Activated B cell treated with CpG ODN at 0.5 μM for 24 hours (primary cell): ENCODE measurements around the gene HESX1. TPM values are rescaled to one million over a fixed set of nuclear protein-coding genes. Genes with fewer than 3 reads are reported as not detected.

Experiments
- ATAC-seq: fragments of 200-7000 bp; cut with Tn5 transposase; one replicate; pipeline ENCODE4 v1.10.0; 2021; ENCODE audit warnings: low read depth, mild to moderate bottlenecking, moderate library complexity
- CTCF ChIA-PET: fragments of 350-600 bp; sonication (Branson Sonifier 250); formaldehyde crosslinking; loops from one replicate; lab custom pipeline; 2021; ENCODE audit warnings: antibody characterized with exemption; lab: Charles Lee
- POLR2A ChIA-PET: fragments of 350-600 bp; sonication (Branson Sonifier 250); formaldehyde crosslinking; loops from one replicate; lab custom pipeline; 2021; ENCODE audit warnings: antibody characterized with exemption; lab: Charles Lee
- DNase-seq: peaks from one replicate; pipeline ENCODE4 v3.0.0; 2022
- H3K27ac Mint-ChIP-seq: one replicate; pipeline ENCODE4 v1.8.0; 2020; ENCODE audit warnings: mixed read lengths
- H3K27me3 Mint-ChIP-seq: one replicate; pipeline ENCODE4 v1.8.0; 2021; ENCODE audit warnings: mixed read lengths
- H3K36me3 Mint-ChIP-seq: one replicate; pipeline ENCODE4 v1.8.0; 2021; ENCODE audit warnings: low read depth, mixed read lengths
- H3K4me1 Mint-ChIP-seq: one replicate; pipeline ENCODE4 v1.8.0; 2021; ENCODE audit warnings: mixed read lengths
- H3K4me3 Mint-ChIP-seq: one replicate; pipeline ENCODE4 v1.8.0; 2020; ENCODE audit warnings: mild to moderate bottlenecking, mixed read lengths
- H3K9me3 Mint-ChIP-seq: one replicate; pipeline ENCODE4 v1.8.0; 2020; ENCODE audit warnings: mixed read lengths
- intact Hi-C: fragments of 100-400 bp; cut with micrococcal nuclease; formaldehyde crosslinking; loops from one replicate; pipeline ENCODE4 v1.15.1; 2024
- total RNA-seq: library from RNA; stranded (reverse); gene quantifications from 2 replicates; pipeline ENCODE4 v1.2.3, GENCODE V29; 2022
- TF ChIP-seq, protein P1 (sequence below): fragments of 200-600 bp; IDR thresholded peaks from one replicate; pipeline ENCODE4 v1.8.0; 2022; ENCODE audit warnings: antibody characterized with exemption, mild to moderate bottlenecking

HESX1 gene
- total RNA-seq, 1 donor from 2014 or later, result 0.24 TPM

DNA sequence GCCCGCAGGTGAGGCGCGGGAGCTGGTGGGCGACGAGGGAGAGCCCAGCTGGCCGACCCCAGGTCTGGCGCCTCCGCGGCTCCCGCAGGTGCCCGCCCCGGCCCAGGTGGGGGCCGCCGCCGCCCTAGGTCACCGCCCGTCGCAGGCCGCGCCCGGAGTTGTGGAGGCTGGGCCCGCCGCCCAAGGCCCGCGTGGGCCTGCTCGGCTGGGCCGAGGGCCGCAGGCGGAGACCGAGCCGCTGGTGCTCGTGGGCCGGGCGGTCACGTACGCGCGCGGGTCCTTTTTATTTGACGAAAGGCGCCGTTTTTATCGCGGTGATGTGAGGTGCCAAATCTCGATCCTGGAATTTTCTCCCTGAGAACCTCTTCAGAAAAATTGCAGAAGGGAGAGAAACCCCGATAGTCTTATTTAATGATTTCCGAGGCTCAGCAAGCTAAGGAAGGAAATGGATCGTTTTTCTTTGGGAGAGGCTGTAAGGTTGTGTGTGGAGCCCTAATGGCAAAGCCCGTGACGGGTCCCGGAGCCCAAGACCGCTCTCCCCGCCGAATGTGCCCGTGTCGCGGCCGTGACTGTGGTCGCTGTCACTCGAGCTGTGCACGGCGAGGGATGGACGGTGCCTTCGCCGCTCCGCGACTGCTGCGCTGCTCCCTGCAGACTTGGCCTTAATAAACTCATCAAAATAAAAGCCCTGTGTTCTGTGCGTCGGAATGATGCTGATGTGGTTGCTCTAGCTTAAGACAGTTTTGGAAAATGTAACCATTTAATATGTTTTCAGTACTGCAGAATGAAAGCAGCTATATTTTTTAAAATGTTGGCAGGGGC lies 28.4 kb upstream of the HESX1 start:
- intact Hi-C loops, result loop anchor here (1.0 to 5.0 kb wide), 10 partner anchors 7 to 671 kb away; partner anchors contain the start of genes ARF4, CCDC66, SLMAP and TASOR
- Mint-ChIP-seq H3K27me3 (no peaks in the 10 kb centered on the region), H3K4me1 (peaks cover 52% of the 10 kb centered on the region), H3K27ac (peak overlapping the region; percentile 87), H3K4me3 (peak overlapping the region; percentile 94), H3K9me3 (no peaks in the 10 kb centered on the region), H3K36me3 (peaks cover 11% of the 10 kb centered on the region)
- peak; percentile 43 for ATAC-seq
- TF ChIP-seq, protein P1, sequence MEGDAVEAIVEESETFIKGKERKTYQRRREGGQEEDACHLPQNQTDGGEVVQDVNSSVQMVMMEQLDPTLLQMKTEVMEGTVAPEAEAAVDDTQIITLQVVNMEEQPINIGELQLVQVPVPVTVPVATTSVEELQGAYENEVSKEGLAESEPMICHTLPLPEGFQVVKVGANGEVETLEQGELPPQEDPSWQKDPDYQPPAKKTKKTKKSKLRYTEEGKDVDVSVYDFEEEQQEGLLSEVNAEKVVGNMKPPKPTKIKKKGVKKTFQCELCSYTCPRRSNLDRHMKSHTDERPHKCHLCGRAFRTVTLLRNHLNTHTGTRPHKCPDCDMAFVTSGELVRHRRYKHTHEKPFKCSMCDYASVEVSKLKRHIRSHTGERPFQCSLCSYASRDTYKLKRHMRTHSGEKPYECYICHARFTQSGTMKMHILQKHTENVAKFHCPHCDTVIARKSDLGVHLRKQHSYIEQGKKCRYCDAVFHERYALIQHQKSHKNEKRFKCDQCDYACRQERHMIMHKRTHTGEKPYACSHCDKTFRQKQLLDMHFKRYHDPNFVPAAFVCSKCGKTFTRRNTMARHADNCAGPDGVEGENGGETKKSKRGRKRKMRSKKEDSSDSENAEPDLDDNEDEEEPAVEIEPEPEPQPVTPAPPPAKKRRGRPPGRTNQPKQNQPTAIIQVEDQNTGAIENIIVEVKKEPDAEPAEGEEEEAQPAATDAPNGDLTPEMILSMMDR, result no peak
- CTCF ChIA-PET, result interaction anchor here (0.5 to 1.1 kb wide), 2 partner anchors 40 to 232 kb away, joined by 3 read pairs; no protein-coding TSS in a partner anchor
- DNase-seq, result peak; percentile 41
- POLR2A ChIA-PET, result interaction anchor here (0.6 to 2.3 kb wide), 11 partner anchors 32 to 671 kb away, joined by 3 to 10 read pairs (median 4); partner anchors contain the start of genes ARF4, CCDC66, PDE12 and SLMAP

DNA sequence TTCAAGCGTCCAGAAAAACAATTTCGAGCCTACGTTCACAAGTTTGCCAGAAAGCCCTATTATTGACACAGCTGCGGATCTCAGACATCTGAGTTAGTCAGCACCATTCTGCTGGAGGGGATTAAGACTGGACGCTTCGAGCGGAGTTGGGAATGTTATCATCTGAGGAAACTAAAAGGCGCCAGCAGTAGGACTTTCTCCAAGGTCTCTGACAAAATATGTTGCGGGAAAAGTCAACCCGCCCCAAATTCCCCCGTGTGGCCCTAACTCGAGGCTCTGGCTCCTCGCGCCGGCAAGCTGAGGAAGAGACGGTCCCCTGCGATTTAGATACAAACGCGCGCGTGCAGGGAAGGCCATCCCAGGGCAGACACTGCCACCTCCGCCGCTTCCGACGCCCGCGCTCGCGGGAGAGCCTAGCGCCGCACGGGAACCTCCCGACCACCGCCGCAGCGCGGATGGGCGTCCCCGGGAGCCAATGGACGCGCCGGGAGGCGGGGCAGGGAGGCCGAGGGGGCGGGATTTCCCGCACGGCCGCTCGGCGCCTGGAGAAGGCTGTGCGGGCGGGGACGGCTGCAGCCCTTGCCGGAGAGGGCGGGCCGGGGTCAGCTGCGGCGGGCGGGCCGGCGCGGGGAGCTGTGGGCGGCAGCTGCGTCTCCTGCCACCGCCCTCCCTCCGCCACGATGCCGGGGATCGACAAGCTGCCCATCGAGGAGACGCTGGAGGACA lies 27.6 kb upstream of the HESX1 start, which contains the start of gene APPL1:
APPL1 (plus strand) TSS at position 526 of the 726 bp plus-strand sequence; CDS start at position 681, 155 bp downstream.
- TF ChIP-seq, protein P1, result no peak
- Mint-ChIP-seq H3K36me3 (peaks cover 10% of the 10 kb centered on the region), H3K4me1 (peaks cover 45% of the 10 kb centered on the region), H3K27me3 (no peaks in the 10 kb centered on the region), H3K4me3 (peak within 1 kb of the TSS; percentile 94), H3K9me3 (no peaks in the 10 kb centered on the region), H3K27ac (peak within 1 kb of the TSS; percentile 87)
- DNase-seq, result peak; percentile 95
- intact Hi-C loops, result loop anchor here (1.0 to 5.0 kb wide), 8 partner anchors 8 to 670 kb away; partner anchors contain the start of genes ARF4 and CCDC66
- POLR2A ChIA-PET, result interaction anchor here (0.9 to 2.3 kb wide), 10 partner anchors 31 to 670 kb away, joined by 3 to 10 read pairs (median 4); partner anchors contain the start of genes ARF4, CCDC66, PDE12 and SLMAP
- CTCF ChIA-PET, result no interaction called here
- ATAC-seq, result peak; percentile 97

DNA sequence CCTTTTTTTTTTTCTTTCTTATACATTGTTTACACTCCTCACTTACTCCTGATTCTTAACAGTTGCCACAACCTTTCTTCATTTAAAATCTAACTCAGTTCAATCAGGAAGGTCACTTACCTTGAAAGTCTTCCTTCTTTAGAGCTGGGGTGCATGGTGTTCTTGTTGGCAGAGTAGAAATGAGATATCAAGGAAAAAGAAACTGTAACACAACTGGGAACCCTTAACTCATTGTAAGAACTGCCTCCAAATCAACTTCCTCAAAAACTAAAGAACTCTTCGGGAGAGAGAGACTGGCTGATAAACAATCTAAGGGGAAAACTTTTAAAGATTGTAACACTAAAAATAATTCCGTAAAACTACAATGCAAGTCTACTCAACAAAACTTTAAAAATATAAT lies 26.4 kb upstream of the HESX1 start:
- H3K4me3 Mint-ChIP-seq, result peak overlapping the region; percentile 29
- ChIA-PET CTCF (interaction anchor here (0.8 kb wide), 1 partner anchor 230 kb away, joined by 3 read pairs; no protein-coding TSS in a partner anchor), POLR2A (interaction anchor here (0.9 kb wide), 1 partner anchor 8 kb away, joined by 3 read pairs; no protein-coding TSS in a partner anchor)
- intact Hi-C loops, result loop anchor here (5.0 kb wide), 5 partner anchors 54 to 669 kb away; partner anchors contain the start of gene CCDC66
- ATAC-seq (no peak), DNase-seq (no peak)
- H3K9me3 Mint-ChIP-seq, result no peaks in the 10 kb centered on the region
- TF ChIP-seq, protein P1, result no peak
- peaks cover 37% of the 10 kb centered on the region for H3K4me1 Mint-ChIP-seq
- H3K36me3 Mint-ChIP-seq, result peaks cover 8% of the 10 kb centered on the region
- H3K27me3 Mint-ChIP-seq, result no peaks in the 10 kb centered on the region
- no peak overlapping the region for H3K27ac Mint-ChIP-seq

DNA sequence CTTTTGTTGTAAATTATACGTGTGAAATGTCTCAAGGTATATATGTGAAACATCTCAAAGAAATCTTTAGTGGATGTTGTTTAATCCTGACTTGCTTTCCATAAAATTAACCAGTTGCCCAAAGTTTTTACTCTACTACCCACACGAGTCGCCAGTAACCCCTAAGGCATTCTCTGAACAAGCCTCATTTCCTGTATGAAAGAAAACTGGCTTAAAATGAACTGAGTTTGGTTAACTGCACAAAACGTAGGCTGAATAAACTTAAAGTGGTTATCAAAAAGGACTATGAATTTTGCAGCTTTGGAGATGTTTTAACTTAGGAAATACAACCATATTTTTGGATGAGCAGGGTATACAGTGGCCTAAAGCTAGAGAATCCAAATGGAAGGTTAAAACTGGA lies 25.1 kb upstream of the HESX1 start:
- POLR2A ChIA-PET, result interaction anchor here (0.5 kb wide), 1 partner anchor 485 kb away, joined by 3 read pairs; no protein-coding TSS in a partner anchor
- TF ChIP-seq, protein P1, result no peak
- ATAC-seq (no peak), DNase-seq (no peak)
- CTCF ChIA-PET, result no interaction called here
- Mint-ChIP-seq H3K9me3 (no peaks in the 10 kb centered on the region), H3K4me1 (peaks cover 30% of the 10 kb centered on the region), H3K36me3 (peaks cover 8% of the 10 kb centered on the region), H3K4me3 (no peak overlapping the region), H3K27ac (no peak overlapping the region), H3K27me3 (no peaks in the 10 kb centered on the region)
- intact Hi-C loops, result loop anchor here (5.0 kb wide), 5 partner anchors 53 to 668 kb away; partner anchors contain the start of gene CCDC66
